Measurements from ENCODE around the gene OR9Q1.

GRCh38 chr11:57979532-57980079, 44.1 kb upstream of the OR9Q1 start:
- TF ChIP-seq FOXM1 (IDR thresholded peaks at IDR 0.05; ENCODE audit: borderline replicate concordance) (no peak), FOXK2 (IDR thresholded peaks at IDR 0.05) (no peak), CTBP1 (IDR thresholded peaks at IDR 0.05; ENCODE audit: borderline replicate concordance) (no peak), SUZ12 (IDR thresholded peaks at IDR 0.05) (no peak), SP1 (IDR thresholded peaks at IDR 0.05) (no peak), NFRKB (IDR thresholded peaks at IDR 0.05) (no peak), BHLHE40 (IDR thresholded peaks at IDR 0.05; ENCODE audit: borderline replicate concordance) (no peak), ZNF384 (IDR thresholded peaks at IDR 0.05) (no peak), LEF1 (IDR thresholded peaks at IDR 0.05; ENCODE audit: borderline replicate concordance) (no peak), ARNT (IDR thresholded peaks at IDR 0.05) (no peak), ELF4 (IDR thresholded peaks at IDR 0.05) (no peak), TARDBP (IDR thresholded peaks at IDR 0.05) (no peak), HDGF (IDR thresholded peaks at IDR 0.05; ENCODE audit: borderline replicate concordance) (no peak)

All from HEK293T (cell line).